Common myeloid progenitor, CD34-positive (primary cell): ENCODE data around the gene HSPB8. TPM values are rescaled to one million over a fixed set of nuclear protein-coding genes. Genes with fewer than 3 reads are reported as not detected.

Source experiments
- CTCF ChIA-PET: fragments of 350-600 bp; sonication (Branson Sonifier 250); formaldehyde crosslinking; loops from one replicate; lab custom pipeline; 2021; ENCODE audit warnings: antibody characterized with exemption; lab: Charles Lee
- POLR2A ChIA-PET: fragments of 350-600 bp; sonication (Branson Sonifier 250); formaldehyde crosslinking; loops from one replicate; lab custom pipeline; 2021; ENCODE audit warnings: antibody characterized with exemption; lab: Charles Lee
- DNase-seq, 3 donors: peaks; one replicate each; pipeline versions ENCODE4 v3.0.0 to v3.0.0-alpha.2; 2013
- H3K27ac ChIP-seq, 2 experiments: 1 replicate in 1 of 2; 2 replicates in 1 of 2; pipeline ENCODE4 v1.7.0; 2013; ENCODE audit warnings: inconsistent platforms in 2 of 2, low read length in 2 of 2, mild to moderate bottlenecking in 2 of 2, low read depth in 1 of 2, moderate library complexity in 1 of 2; ENCODE audit not compliant: severe bottlenecking in 2 of 2, insufficient read depth in 1 of 2, poor library complexity in 1 of 2
- H3K27me3 ChIP-seq, 5 experiments: replicated peaks in 2 of 5; 1 replicate in 3 of 5; 2 replicates in 2 of 5; pipeline versions ENCODE4 v1.6.1 to v1.7.0; 2013; ENCODE audit warnings: low read length in 4 of 5, mild to moderate bottlenecking in 2 of 5, moderate library complexity in 2 of 5, inconsistent platforms in 1 of 5; ENCODE audit not compliant: insufficient read depth in 5 of 5, control insufficient read depth in 4 of 5
- H3K36me3 ChIP-seq, 4 experiments: 1 replicate in 2 of 4; 2 replicates in 2 of 4; pipeline versions ENCODE4 v1.6.1 to v1.7.0; 2013; ENCODE audit warnings: low read length in 3 of 4, control low read depth in 1 of 4, mild to moderate bottlenecking in 1 of 4; ENCODE audit not compliant: control insufficient read depth in 4 of 4, insufficient read depth in 4 of 4
- H3K4me1 ChIP-seq, 4 experiments: 1 replicate in 3 of 4; 2 replicates in 1 of 4; pipeline versions ENCODE4 v1.6.1 to v1.7.1; 2013; ENCODE audit warnings: low read length in 3 of 4, mild to moderate bottlenecking in 3 of 4, control low read depth in 1 of 4, inconsistent platforms in 1 of 4, moderate library complexity in 1 of 4; ENCODE audit not compliant: control insufficient read depth in 4 of 4, insufficient read depth in 4 of 4; ENCODE audit errors: control extremely low read depth in 1 of 4
- H3K4me3 ChIP-seq, 7 experiments: 1 replicate in 4 of 7; 2 replicates in 3 of 7; pipeline versions ENCODE4 v1.5.1 to v1.7.0; 2013; ENCODE audit warnings: mild to moderate bottlenecking in 7 of 7, low read length in 6 of 7, moderate library complexity in 6 of 7, inconsistent platforms in 2 of 7, low read depth in 2 of 7, control low read depth in 1 of 7; ENCODE audit not compliant: insufficient read depth in 4 of 7, control insufficient read depth in 1 of 7; ENCODE audit errors: extremely low read depth in 1 of 7
- H3K9me3 ChIP-seq, 5 experiments: 1 replicate in 4 of 5; 2 replicates in 1 of 5; pipeline versions ENCODE4 v1.6.1 to v1.7.1; 2013; ENCODE audit warnings: low read length in 4 of 5, mild to moderate bottlenecking in 2 of 5, inconsistent platforms in 1 of 5, low read depth in 1 of 5, moderate library complexity in 1 of 5; ENCODE audit not compliant: control insufficient read depth in 4 of 5, insufficient read depth in 2 of 5; ENCODE audit errors: control extremely low read depth in 1 of 5
- WGBS: methylation state at CpG from one replicate; pipeline ENCODE4 v1.1.5; 2013; ENCODE audit not compliant: insufficient coverage; 5-methylcytosine and 5-hydroxymethylcytosine counted together
- polyA plus RNA-seq: library from polyadenylated mRNA; unstranded; fragments of 120-200 nt; gene quantifications from one replicate; pipeline ENCODE4 v1.2.1, GENCODE V29; 2013

HSPB8 gene, protein sequence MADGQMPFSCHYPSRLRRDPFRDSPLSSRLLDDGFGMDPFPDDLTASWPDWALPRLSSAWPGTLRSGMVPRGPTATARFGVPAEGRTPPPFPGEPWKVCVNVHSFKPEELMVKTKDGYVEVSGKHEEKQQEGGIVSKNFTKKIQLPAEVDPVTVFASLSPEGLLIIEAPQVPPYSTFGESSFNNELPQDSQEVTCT
- polyA plus RNA-seq, result not detected

DNA sequence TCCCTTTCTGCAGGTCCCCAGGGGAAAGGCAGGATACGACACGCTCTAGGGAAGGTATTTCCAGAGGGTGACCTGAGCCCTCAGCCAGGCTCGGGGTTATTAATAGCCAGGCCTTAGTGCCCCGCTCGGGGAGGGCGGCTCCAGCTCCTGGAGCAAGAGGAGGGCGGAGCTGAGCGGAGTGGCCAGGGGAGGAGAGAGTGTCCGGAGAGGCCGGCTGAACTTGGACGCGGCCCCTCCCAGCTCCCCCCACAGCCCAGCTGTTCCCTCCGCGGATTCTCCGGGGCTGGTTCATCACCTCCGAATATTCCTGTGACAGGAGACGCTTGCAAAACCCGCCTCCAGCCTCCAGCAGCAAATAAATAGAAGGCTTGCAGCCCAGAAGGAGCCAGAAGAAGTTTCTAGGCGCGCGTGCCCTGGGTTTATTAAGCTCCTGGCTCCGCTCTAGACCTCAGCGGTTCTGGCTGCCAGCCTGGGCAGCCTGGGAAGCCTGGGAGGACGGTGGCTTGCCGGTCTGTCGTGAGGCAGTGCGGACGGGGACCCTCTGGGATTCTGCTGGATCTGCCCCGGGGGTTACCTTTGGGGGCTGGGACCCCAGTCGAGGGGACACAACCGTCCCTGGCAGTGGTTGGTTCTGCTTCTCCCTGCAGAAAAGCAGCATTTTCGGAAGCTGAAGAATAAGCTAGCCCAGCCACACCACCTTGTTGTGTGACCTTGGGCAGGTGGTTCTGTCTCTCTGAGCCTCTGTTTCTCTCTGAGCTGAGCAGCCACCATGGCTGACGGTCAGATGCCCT, at the start of gene HSPB8:
HSPB8 (plus strand) TSS at position 388 of the 791 bp plus-strand sequence; CDS start at position 770, 382 bp downstream.
- DNase-seq, result no peak
- Histone ChIP-seq H3K36me3 (no peaks in the 10 kb centered on the region), H3K9me3 (no peaks in the 10 kb centered on the region), H3K27me3 (peaks cover 9 to 56% (median 10%) of the 10 kb centered on the region in 5 experiments), H3K4me3 (no peak within 1 kb of the TSS), H3K27ac (no peak within 1 kb of the TSS), H3K4me1 (no peaks in the 10 kb centered on the region)
- 11% methylated on average over 27 of the region's 33 CpGs for WGBS
- ChIA-PET CTCF (no interaction called here), POLR2A (no interaction called here)

DNA sequence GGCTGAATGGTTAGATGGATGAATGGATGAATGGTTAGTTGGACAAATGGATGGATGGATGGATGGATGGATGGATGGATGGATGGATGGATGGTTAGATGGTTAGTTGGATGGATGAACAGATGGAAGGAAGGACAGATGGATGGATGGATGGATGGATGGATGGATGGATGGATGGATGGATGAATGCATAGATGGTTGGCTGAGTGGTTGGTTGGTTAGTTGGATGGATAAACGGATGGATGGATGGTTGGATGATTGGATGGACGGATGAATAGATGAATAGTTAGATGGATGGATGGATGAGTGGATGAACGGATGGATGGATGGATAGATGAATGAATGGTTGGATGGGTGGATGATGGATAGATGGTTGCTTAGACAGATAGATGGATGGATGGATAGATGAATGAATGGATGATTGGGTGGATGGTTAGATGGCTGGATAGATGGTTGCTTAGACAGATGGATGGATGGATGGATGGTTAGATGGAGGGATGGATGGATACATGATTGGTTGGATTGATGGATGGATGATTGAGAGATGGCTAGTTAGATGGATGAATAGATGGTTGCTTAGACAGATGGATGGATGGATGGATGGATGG, 48.8 kb upstream of the HSPB8 start:
- no peak for DNase-seq
- H3K27ac ChIP-seq, result no peak overlapping the region
- ChIA-PET CTCF (no interaction called here), POLR2A (no interaction called here)
- no peaks in the 10 kb centered on the region for H3K27me3 ChIP-seq
- H3K4me1 ChIP-seq, result no peaks in the 10 kb centered on the region
- peaks cover 2 to 31% (median 8%) of the 10 kb centered on the region in 5 experiments for H3K9me3 ChIP-seq
- H3K4me3 ChIP-seq, result no peak overlapping the region
- 92% methylated on average over 3 of the region's 3 CpGs for WGBS
- no peaks in the 10 kb centered on the region for H3K36me3 ChIP-seq

DNA sequence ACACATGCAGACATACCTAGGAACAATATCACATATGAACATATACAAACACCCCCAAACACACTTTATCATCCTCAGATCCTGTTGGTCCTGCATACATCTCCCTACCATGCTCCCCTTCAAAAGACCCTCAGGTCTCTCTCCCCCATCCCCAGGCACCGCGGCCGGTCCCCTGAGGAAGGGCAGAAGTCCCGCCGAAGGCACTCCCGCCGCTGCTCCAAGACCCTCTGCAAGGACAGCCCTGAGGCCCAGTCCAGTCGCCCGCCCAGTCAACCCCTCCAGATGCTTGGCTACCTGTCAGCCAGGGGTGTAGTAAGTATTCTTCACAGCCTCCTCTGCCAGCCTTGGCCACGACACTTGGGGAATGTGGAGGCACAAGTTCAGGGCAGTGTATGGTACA, 48.2 kb upstream of the HSPB8 start:
- no peak for DNase-seq
- H3K4me3 ChIP-seq, result no peak overlapping the region
- H3K36me3 ChIP-seq, result no peaks in the 10 kb centered on the region
- H3K27ac ChIP-seq, result no peak overlapping the region
- ChIA-PET POLR2A (no interaction called here), CTCF (no interaction called here)
- peaks cover 2 to 33% (median 8%) of the 10 kb centered on the region in 5 experiments for H3K9me3 ChIP-seq
- no peaks in the 10 kb centered on the region for H3K27me3 ChIP-seq
- 90% methylated on average over 6 of the region's 10 CpGs for WGBS
- no peaks in the 10 kb centered on the region for H3K4me1 ChIP-seq

DNA sequence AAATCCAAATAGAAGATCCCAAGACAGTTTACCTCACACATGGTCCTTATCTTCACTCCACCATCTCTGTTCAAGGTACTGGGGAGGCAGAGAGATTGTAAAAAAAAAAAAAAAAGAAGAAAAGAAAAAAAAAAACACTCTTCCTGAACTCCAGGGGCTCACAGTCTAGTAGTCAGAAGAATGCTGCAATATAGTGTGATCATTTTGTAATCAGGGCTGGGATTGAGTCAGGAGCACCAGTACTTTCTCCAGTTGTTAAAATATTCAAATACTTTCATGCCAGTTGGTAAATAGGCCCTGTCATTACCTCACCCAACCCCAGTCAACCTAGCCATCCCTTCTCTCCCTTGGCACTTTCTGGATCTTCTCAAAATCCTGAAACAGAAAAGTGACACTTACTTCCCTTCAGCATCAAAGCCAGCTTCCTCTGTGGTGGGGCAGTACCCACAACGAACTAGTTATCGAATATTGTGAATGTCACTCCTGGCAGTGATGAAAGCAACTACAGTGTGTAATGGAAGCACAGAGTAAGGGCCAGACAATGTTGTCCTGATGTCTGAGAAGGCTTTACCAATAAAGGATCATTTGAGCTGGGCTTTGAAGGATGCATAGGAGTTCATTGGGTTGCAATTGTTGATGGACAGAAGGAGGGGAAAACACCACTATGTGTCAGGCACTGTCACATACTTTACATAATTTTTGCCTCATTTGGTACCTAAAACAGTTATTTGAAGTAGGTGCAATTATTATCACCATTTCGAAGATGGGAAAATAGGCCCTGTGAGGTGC, 44.3 kb upstream of the HSPB8 start:
- Histone ChIP-seq H3K9me3 (peaks cover 2 to 33% (median 8%) of the 10 kb centered on the region in 5 experiments), H3K27me3 (no peaks in the 10 kb centered on the region), H3K27ac (no peak overlapping the region), H3K4me1 (no peaks in the 10 kb centered on the region), H3K4me3 (no peak overlapping the region), H3K36me3 (no peaks in the 10 kb centered on the region)
- CTCF ChIA-PET, result no interaction called here
- WGBS, result 60% methylated on average over 3 of the region's 3 CpGs
- DNase-seq, result no peak
- POLR2A ChIA-PET, result no interaction called here

DNA sequence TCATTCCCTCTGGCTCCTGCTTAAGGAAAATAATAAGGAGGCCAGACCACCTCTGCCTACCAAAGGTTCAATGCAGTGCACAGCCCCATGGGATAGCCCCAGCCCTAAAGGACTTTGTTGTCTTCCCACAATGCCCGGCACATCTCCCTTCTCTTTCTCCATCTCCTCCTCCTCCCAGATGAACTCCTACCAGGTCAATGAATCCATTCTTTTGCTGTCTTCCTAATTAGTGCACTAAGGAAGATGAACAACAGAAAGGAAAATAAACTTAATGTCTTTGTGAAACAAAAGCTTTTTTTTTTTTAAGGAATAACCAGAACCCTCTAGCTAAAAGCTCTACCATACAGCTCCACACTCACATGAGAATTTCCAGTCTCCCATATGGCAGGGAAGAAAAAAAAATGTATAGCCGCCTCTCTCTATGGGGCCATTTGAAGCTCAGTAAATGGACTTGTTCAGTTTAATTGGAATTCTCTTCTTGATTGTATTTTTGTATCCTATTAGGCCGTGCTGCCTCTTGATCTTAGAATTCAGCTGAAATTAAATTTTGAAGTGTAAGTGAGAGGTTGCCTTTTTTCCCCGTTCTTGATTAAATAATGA, 41.8 kb upstream of the HSPB8 start:
- WGBS, result 86% methylated on average over 1 of the region's 4 CpGs
- CTCF ChIA-PET, result no interaction called here

DNA sequence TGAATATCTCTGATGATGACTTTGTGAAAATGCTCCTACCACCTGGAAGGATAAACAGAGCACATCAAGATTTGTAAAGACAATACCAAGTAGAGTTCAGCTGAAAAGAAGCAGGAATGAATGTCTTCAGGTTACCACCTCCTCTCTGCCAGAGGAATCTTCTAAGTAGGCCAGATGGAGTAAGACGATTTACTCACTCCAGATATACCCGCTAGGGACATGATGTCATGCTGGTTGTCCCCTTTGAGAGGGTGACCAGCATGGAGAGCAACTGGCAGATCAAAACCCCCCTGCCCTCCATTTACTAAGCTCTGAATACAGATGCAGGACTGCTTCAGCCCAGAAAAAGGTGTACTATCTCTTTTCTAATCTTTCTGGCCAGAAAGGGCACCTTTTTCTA, 39.3 kb upstream of the HSPB8 start:
- Histone ChIP-seq H3K9me3 (peaks cover 0 to 5% (median 0%) of the 10 kb centered on the region in 5 experiments), H3K4me1 (no peaks in the 10 kb centered on the region), H3K27me3 (peaks cover 0 to 8% (median 1%) of the 10 kb centered on the region in 5 experiments), H3K27ac (no peak overlapping the region), H3K4me3 (no peak overlapping the region), H3K36me3 (no peaks in the 10 kb centered on the region)
- POLR2A ChIA-PET, result interaction anchor here (0.7 kb wide), 1 partner anchor 20 kb away, joined by 4 read pairs; no protein-coding TSS in a partner anchor
- WGBS, result 89% methylated on average over 2 of the region's 2 CpGs
- no peak for DNase-seq
- CTCF ChIA-PET, result no interaction called here

More for the DNA sequence above, 41.8 kb upstream of the HSPB8 start:
- DNase-seq, result no peak
- no peaks in the 10 kb centered on the region for H3K4me1 ChIP-seq
- H3K9me3 ChIP-seq, result peaks cover 2 to 24% (median 8%) of the 10 kb centered on the region in 5 experiments
- no peak overlapping the region for H3K4me3 ChIP-seq
- no peaks in the 10 kb centered on the region for H3K36me3 ChIP-seq
- no peak overlapping the region for H3K27ac ChIP-seq
- peaks cover 0 to 1% (median 0%) of the 10 kb centered on the region in 5 experiments for H3K27me3 ChIP-seq
- POLR2A ChIA-PET, result no interaction called here
